ENCODE results near the gene ECHS1. TPM values are rescaled to one million over a fixed set of nuclear protein-coding genes. Genes with fewer than 3 reads are reported as not detected.

ECHS1 gene
- total and polyA plus RNA-seq, 2 donors (not counting 3 experiments of a cell fraction or from before 2014, with no cell fraction given) = 46.2 to 108 TPM

DNA sequence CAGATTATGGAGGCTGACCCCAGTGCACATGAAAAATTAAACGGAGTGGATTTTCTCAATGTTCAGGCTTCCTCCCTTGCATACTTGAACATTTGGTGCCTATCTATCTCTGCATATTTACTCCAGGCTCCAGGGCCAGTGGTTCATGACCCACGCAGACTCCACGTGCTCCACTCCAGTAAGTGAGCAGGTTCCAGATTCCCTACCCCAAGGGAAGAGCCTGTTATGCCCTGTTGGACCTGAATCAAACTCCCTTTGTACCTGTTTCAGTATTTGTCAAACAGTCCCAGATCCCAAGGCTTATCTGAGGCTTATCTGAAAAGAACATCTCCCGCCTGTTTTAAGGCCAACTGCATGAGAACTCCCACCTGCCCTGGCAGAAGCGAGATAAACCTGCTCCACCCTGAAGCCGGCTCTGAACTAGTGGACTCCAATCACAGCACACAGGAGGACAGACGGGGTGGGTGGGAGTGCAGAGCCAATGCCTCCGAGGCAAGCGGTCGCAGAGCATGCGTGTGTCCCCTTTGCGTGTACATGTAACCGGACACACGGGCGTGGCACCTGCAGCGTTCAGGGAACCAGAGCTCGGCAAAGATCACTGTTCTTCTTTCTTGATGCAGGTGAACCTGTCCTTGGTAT is 13.1 kb downstream of the ECHS1 start:
- dilution Hi-C loops (cut with MboI; ENCODE audit: extremely low pct_ligation_motif_present, low sequenced_read_pairs) = no loop called here
- H3K4me2 ChIP-seq (ENCODE audit: insufficient read depth, low read length) = no peak overlapping the region
- no peaks in the 10 kb centered on the region for H3K27me3 ChIP-seq (ENCODE audit: control insufficient read depth in 2 of 2, insufficient read depth in 2 of 2, low read length in 2 of 2)
- no peaks in the 10 kb centered on the region for H3K79me2 ChIP-seq (ENCODE audit: control insufficient read depth, insufficient read depth, low read length)
- ChIA-PET CTCF (no interaction called here), POLR2A (interaction anchor here (0.6 kb wide), 1 partner anchor 13 kb away, joined by 4 read pairs; the partner anchor contains the start of gene PRAP1)
- H4K20me1 ChIP-seq (replicated peaks; ENCODE audit: control insufficient read depth, extremely low read depth, insufficient read depth, low read length) = no peaks in the 10 kb centered on the region
- DNase-seq (ENCODE audit: low read depth, low spot score) (no peak), FAIRE-seq (no peak)
- intact Hi-C loops (cut with micrococcal nuclease) = no loop called here
- peaks cover 3% of the 10 kb centered on the region for H3K4me1 ChIP-seq (ENCODE audit: control insufficient read depth, extremely low read depth, insufficient read depth, low read length)
- no peak overlapping the region for H3K4me3 ChIP-seq (replicated peaks in 1 of 3; ENCODE audit: insufficient read depth in 1 of 3, low read depth in 1 of 3, low read length in 3 of 3)
- H3K9me1 ChIP-seq (replicated peaks; ENCODE audit: control insufficient read depth, extremely low read depth, insufficient read depth, low read length) = no peaks in the 10 kb centered on the region
- no peaks in the 10 kb centered on the region for H3K9me3 ChIP-seq (replicated peaks; ENCODE audit: control insufficient read depth, insufficient read depth, low read length)
- H3K27ac ChIP-seq (ENCODE audit: insufficient read depth, low read depth, low read length) = no peak overlapping the region
- H3K9ac ChIP-seq (replicated peaks; ENCODE audit: extremely low read depth, insufficient read depth, low read length) = no peak overlapping the region
- no peak overlapping the region for H2AFZ ChIP-seq (ENCODE audit: low read depth, low read length)
- TF ChIP-seq EZH2 (IDR thresholded peaks at IDR 0.05; ENCODE audit: borderline replicate concordance, low read depth, low read length, severe bottlenecking) = no peak
- no peak for TF ChIP-seq MYC (IDR thresholded peaks at IDR 0.05; ENCODE audit: low read depth, low read length)
- TF ChIP-seq FOS (IDR thresholded peaks at IDR 0.05; ENCODE audit: borderline replicate concordance, insufficient read depth, low read length) = no peak
- no peak for TF ChIP-seq CTCF (IDR thresholded peaks at IDR 0.05; ENCODE audit: extremely low read depth in 1 of 2, insufficient read depth in 1 of 2, low read depth in 1 of 2, low read length in 2 of 2)
- TF ChIP-seq MAX (IDR thresholded peaks at IDR 0.05; ENCODE audit: insufficient read depth, insufficient read length) = no peak
- TF ChIP-seq POLR2A (IDR thresholded peaks at IDR 0.05; ENCODE audit: low read depth, low read length) = no peak
- TF ChIP-seq GATA2 (IDR thresholded peaks at IDR 0.05; ENCODE audit: insufficient read depth, insufficient read length, low read depth, low read length) = no peak
- no peak for TF ChIP-seq POLR2AphosphoS5 (IDR thresholded peaks at IDR 0.05; ENCODE audit: insufficient read depth, low read depth, low read length)
- TF ChIP-seq JUN (IDR thresholded peaks at IDR 0.05; ENCODE audit: borderline replicate concordance, insufficient read depth, insufficient read length, low read depth) = no peak
- BruUV-seq (replicated peaks) = no TSS peak
- H3K36me3 ChIP-seq (ENCODE audit: control insufficient read depth in 2 of 2, extremely low read depth in 1 of 2, insufficient read depth in 2 of 2, low read length in 2 of 2) = peaks cover 0 to 12% of the 10 kb centered on the region in 2 experiments

Data from endothelial cell of umbilical vein (primary cell).